PC-9 (cell line): Measurements from ENCODE around the gene ATP5PO. TPM values are rescaled to one million over a fixed set of nuclear protein-coding genes. Genes with fewer than 3 reads are reported as not detected.

Experiments used
- BruUV-seq: library from RNA; stranded (reverse); fragments of 400-500 nt; replicated peaks from 2 replicates; lab custom pipeline; 2021; lab: Mats Ljungman, UMichigan
- CTCF ChIA-PET: fragments of 300-600 bp; sonication (Branson Sonifier 250); formaldehyde crosslinking; loops from one replicate; lab custom pipeline; 2022; ENCODE audit warnings: antibody characterized with exemption; lab: Charles Lee
- POLR2A ChIA-PET: fragments of 300-600 bp; sonication (Branson Sonifier 250); formaldehyde crosslinking; loops from one replicate; lab custom pipeline; 2022; ENCODE audit warnings: antibody characterized with exemption; ENCODE audit not compliant: unreplicated experiment; lab: Charles Lee
- DNase-seq, 2 experiments: peaks; one replicate each; pipeline versions ENCODE4 v3.0.0 to v3.0.0-alpha.2; 2015 to 2022; ENCODE audit warnings: mixed read lengths in 1 of 2
- H2AFZ ChIP-seq: fragments of 200-600 bp; sonication (generic); 2 replicates; pipeline ENCODE4 v1.8.1; 2017; ENCODE audit warnings: antibody characterized with exemption
- H3F3A ChIP-seq: fragments of 200-600 bp; sonication (generic); 2 replicates; pipeline ENCODE4 v1.8.1; 2017; ENCODE audit warnings: antibody characterized with exemption, mild to moderate bottlenecking, low read depth; ENCODE audit not compliant: insufficient read depth
- H3K27ac ChIP-seq: fragments of 200-600 bp; sonication (generic); 2 replicates; pipeline ENCODE4 v1.6.1; 2016; ENCODE audit warnings: mixed run types
- H3K27me3 ChIP-seq: fragments of 200-600 bp; sonication (generic); 2 replicates; pipeline ENCODE4 v1.6.1; 2016; ENCODE audit warnings: low read depth, mixed run types; ENCODE audit not compliant: insufficient read depth
- H3K36me3 ChIP-seq: fragments of 200-600 bp; sonication (generic); 2 replicates; pipeline ENCODE4 v1.6.1; 2016; ENCODE audit warnings: low read depth, mixed run types
- H3K4me1 ChIP-seq: fragments of 200-600 bp; sonication (generic); replicated peaks from 2 replicates; pipeline ENCODE4 v1.6.1; 2016; ENCODE audit warnings: mixed run types; ENCODE audit not compliant: insufficient read depth
- H3K4me2 ChIP-seq: fragments of 200-600 bp; sonication (generic); 2 replicates; pipeline ENCODE4 v1.6.1; 2017; ENCODE audit warnings: mixed run types
- H3K4me3 ChIP-seq: fragments of 200-600 bp; sonication (generic); 2 replicates; pipeline ENCODE4 v1.6.1; 2016; ENCODE audit warnings: mixed run types
- H3K79me2 ChIP-seq: fragments of 200-600 bp; sonication (generic); 2 replicates; pipeline ENCODE4 v1.6.1; 2017; ENCODE audit warnings: low read depth, mixed run types
- H3K9me2 ChIP-seq: fragments of 200-600 bp; sonication (generic); 2 replicates; pipeline ENCODE4 v1.8.1; 2017; ENCODE audit warnings: mild to moderate bottlenecking; ENCODE audit not compliant: insufficient read depth
- H3K9me3 ChIP-seq: fragments of 200-600 bp; sonication (generic); 2 replicates; pipeline ENCODE4 v1.8.1; 2016; ENCODE audit warnings: low read depth; ENCODE audit not compliant: insufficient read depth
- H4K20me1 ChIP-seq: fragments of 200-600 bp; sonication (generic); 2 replicates; pipeline ENCODE4 v1.8.1; 2017; ENCODE audit not compliant: insufficient read depth
- CTCF ChIP-seq: fragments of 200-600 bp; sonication (generic); conservative IDR thresholded peaks from 2 replicates; pipeline ENCODE4 v1.6.1; 2017; ENCODE audit warnings: mixed run types, antibody characterized with exemption, mild to moderate bottlenecking, moderate library complexity
- EZH2 ChIP-seq: fragments of 200-600 bp; sonication (generic); IDR thresholded peaks from 2 replicates; pipeline ENCODE4 v1.8.0; 2017; ENCODE audit warnings: antibody characterized with exemption, low read depth
- intact Hi-C: fragments of 100-400 bp; cut with micrococcal nuclease; formaldehyde crosslinking; loops from one replicate; pipeline ENCODE4 v1.10.0; 2022; ENCODE audit not compliant: unreplicated experiment
- total RNA-seq: library from RNA; stranded (reverse); gene quantifications from 2 replicates; pipeline ENCODE4 v1.2.3, GENCODE V29; 2021

Gene ATP5PO
- total RNA-seq, 1 experiment from 2014 or later: 134 TPM

- Histone ChIP-seq H3K27me3 (no peaks in the 10 kb centered on the region), H3K27ac (no peak overlapping the region), H3K79me2 (no peaks in the 10 kb centered on the region), H3K4me2 (no peak overlapping the region), H3K9me3 (no peaks in the 10 kb centered on the region), H3K4me3 (no peak overlapping the region), H4K20me1 (no peaks in the 10 kb centered on the region), H3K9me2 (no peaks in the 10 kb centered on the region), H3K36me3 (no peaks in the 10 kb centered on the region), H3K4me1 (no peaks in the 10 kb centered on the region), H2AFZ (no peak overlapping the region), H3F3A (0 out of 2 replicates have a peak, but pooled peaks cover 4% of the 10 kb centered on the region)
- intact Hi-C loops: no loop called here
- ChIA-PET POLR2A (no interaction called here), CTCF (no interaction called here)
- peak in 1 of 2 experiments; percentile 21 for DNase-seq
- TF ChIP-seq EZH2 (no peak), CTCF (peak; percentile 51)
- BruUV-seq: no TSS peak
These were observed 14.0 kb downstream of the ATP5PO start for GRCh38 chr21:33901412-33902288.

GRCh38 chr21:33899199-33899598 lies 16.4 kb downstream of the ATP5PO start:
- Histone ChIP-seq H3K27me3 (no peaks in the 10 kb centered on the region), H3K36me3 (no peaks in the 10 kb centered on the region), H3K4me1 (0 out of 2 replicates have a peak, but pooled peaks cover 7% of the 10 kb centered on the region), H3F3A (0 out of 2 replicates have a peak, but pooled peaks cover 4% of the 10 kb centered on the region), H3K4me3 (no peak overlapping the region), H2AFZ (no peak overlapping the region), H3K79me2 (no peaks in the 10 kb centered on the region), H3K9me2 (no peaks in the 10 kb centered on the region), H4K20me1 (no peaks in the 10 kb centered on the region), H3K9me3 (no peaks in the 10 kb centered on the region), H3K4me2 (no peak overlapping the region), H3K27ac (no peak overlapping the region)
- DNase-seq: no peak
- ChIA-PET POLR2A (no interaction called here), CTCF (no interaction called here)
- BruUV-seq: no TSS peak
- intact Hi-C loops: loop anchor here (10.0 kb wide), 2 partner anchors 254 to 1064 kb away; partner anchors contain the start of genes CRYZL1 and ITSN1
- TF ChIP-seq EZH2: no peak
- TF ChIP-seq CTCF: no peak

- DNase-seq: no peak
- Histone ChIP-seq H3K9me3 (no peaks in the 10 kb centered on the region), H3F3A (0 out of 2 replicates have a peak, but pooled peaks cover 4% of the 10 kb centered on the region), H3K4me1 (0 out of 2 replicates have a peak, but pooled peaks cover 7% of the 10 kb centered on the region), H4K20me1 (no peaks in the 10 kb centered on the region), H3K27me3 (no peaks in the 10 kb centered on the region), H3K4me3 (no peak overlapping the region), H3K79me2 (no peaks in the 10 kb centered on the region), H3K4me2 (no peak overlapping the region), H3K27ac (no peak overlapping the region), H3K36me3 (no peaks in the 10 kb centered on the region), H2AFZ (no peak overlapping the region), H3K9me2 (no peaks in the 10 kb centered on the region)
- CTCF ChIA-PET: no interaction called here
- intact Hi-C loops: loop anchor here (10.0 kb wide), 2 partner anchors 254 to 1064 kb away; partner anchors contain the start of genes CRYZL1 and ITSN1
- POLR2A ChIA-PET: interaction anchor here (0.6 kb wide), 1 partner anchor 449 kb away, joined by 3 read pairs; no protein-coding TSS in a partner anchor
- BruUV-seq: no TSS peak
- no peak for TF ChIP-seq EZH2
These were observed 17.0 kb downstream of the ATP5PO start for GRCh38 chr21:33898586-33898985.
